Right cardiac atrium (tissue), 5 donors: Measurements from ENCODE around the gene PLCH2. TPM values are rescaled to one million over a fixed set of nuclear protein-coding genes. Genes with fewer than 3 reads are reported as not detected.
A peak's percentile ranks its signal among the peaks of the same experiment; 100 is the strongest.

Experiments used
- ATAC-seq, 2 donors: fragments of 200-7000 bp; cut with Tn5 transposase; one replicate each; pipeline versions ENCODE4 v1.8.0 to v1.9.1; 2020; ENCODE audit warnings: moderate library complexity in 2 of 2, mild to moderate bottlenecking in 1 of 2
- DNase-seq, 3 donors: peaks; one replicate each; pipeline ENCODE4 v3.0.0-alpha.2; 2020
- H3K27ac ChIP-seq: one replicate; pipeline ENCODE4 v1.5.1; 2013; ENCODE audit warnings: mild to moderate bottlenecking, low read length, control low read depth, moderate library complexity
- H3K27me3 ChIP-seq: one replicate; pipeline ENCODE4 v1.6.1; 2013; ENCODE audit not compliant: control insufficient read depth, insufficient read depth
- H3K4me1 ChIP-seq: one replicate; pipeline ENCODE4 v1.6.1; 2013; ENCODE audit warnings: low read length; ENCODE audit not compliant: control insufficient read depth, insufficient read depth
- H3K4me3 ChIP-seq: one replicate; pipeline ENCODE4 v1.5.1; 2013; ENCODE audit warnings: low read length, control low read depth
- H3K9me3 ChIP-seq: one replicate; pipeline ENCODE4 v1.6.1; 2013; ENCODE audit warnings: low read length; ENCODE audit not compliant: control insufficient read depth
- WGBS: extraction: QIAGEN DNeasy Blood & Tissue Kit; methylation state at CpG from one replicate; pipeline ENCODE4 v1.1.7; 2013; 5-methylcytosine and 5-hydroxymethylcytosine counted together
- intact Hi-C, 4 donors: fragments of 100-400 bp; cut with DNase I; formaldehyde crosslinking; loops; one replicate each; pipeline versions ENCODE4 v1.11.0 to v1.14.0; 2022 to 2023
- polyA plus RNA-seq: library from polyadenylated mRNA; stranded (reverse); fragments of 200-250 nt; gene quantifications from one replicate; pipeline ENCODE4 v1.2.3, GENCODE V29; 2013
- total RNA-seq, 4 donors: library from RNA; stranded (reverse); fragmentation: NEBNext Ultra II Directional; extraction: Animal tissue kit (Norgen Biotek cat#: 25700); gene quantifications; one replicate each; pipeline ENCODE4 v1.2.1, GENCODE V29; 2021
- donor health status: healthy with polysubstance abuse.
- donor health status: DM: no; HTN: yes; CAD: no.
- donor health status: DM: no; HTN: no; CAD: no.
- donor health status: DM: no; HTN: yes; CAD: no; lungs with severe emphysema.
- donor health status: DM: yes; HTN: yes; CAD: no.

Gene PLCH2
- total and polyA plus RNA-seq, 5 donors, result 0.08 to 0.64 (median 0.12) TPM; not detected in 1

- ATAC-seq (no peak), DNase-seq (no peak)
- 75% methylated on average over 7 of the region's 7 CpGs for WGBS
- Histone ChIP-seq H3K27ac (no peak overlapping the region), H3K27me3 (no peaks in the 10 kb centered on the region), H3K4me1 (no peaks in the 10 kb centered on the region), H3K4me3 (no peak overlapping the region), H3K9me3 (no peaks in the 10 kb centered on the region)
- intact Hi-C loops, result no loop called here
Measured at GRCh38 chr1:2471159-2471471, 5.0 kb upstream of the PLCH2 start.

DNA sequence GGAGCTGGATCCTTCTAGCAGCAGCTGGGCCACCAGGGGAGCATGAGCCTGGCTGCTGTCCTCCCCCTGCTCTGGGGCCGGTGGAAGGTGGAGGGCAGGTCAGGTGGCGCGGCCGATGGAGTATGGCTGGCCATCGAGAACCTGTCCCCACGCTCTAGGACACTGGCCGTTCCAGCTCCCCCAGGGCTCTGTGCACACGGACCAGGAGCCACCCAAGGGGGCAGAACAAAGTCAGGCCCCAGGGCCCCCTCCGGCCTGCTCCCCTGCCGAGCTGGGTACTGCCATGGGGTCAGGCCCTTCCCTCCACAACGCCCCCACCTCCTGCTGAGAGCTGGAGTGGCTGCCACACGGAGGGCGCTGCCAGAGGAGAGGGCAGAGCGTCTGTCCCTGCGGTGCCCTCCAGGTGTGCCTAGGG is 4.5 kb upstream of the PLCH2 start:
- no peaks in the 10 kb centered on the region for H3K27me3 ChIP-seq
- no peak overlapping the region for H3K4me3 ChIP-seq

GRCh38 chr1:2472109-2472508 is 4.0 kb upstream of the PLCH2 start:
- Histone ChIP-seq H3K4me1 (no peaks in the 10 kb centered on the region), H3K9me3 (no peaks in the 10 kb centered on the region), H3K27me3 (no peaks in the 10 kb centered on the region), H3K4me3 (no peak overlapping the region), H3K27ac (no peak overlapping the region)
- 45% methylated on average over 17 of the region's 17 CpGs for WGBS
- ATAC-seq, result no peak
- DNase-seq, result no peak
- intact Hi-C loops, result no loop called here

More for the DNA sequence above, 4.5 kb upstream of the PLCH2 start:
- ATAC-seq (no peak), DNase-seq (no peak)
- intact Hi-C loops, result no loop called here
- no peaks in the 10 kb centered on the region for H3K9me3 ChIP-seq
- no peaks in the 10 kb centered on the region for H3K4me1 ChIP-seq
- WGBS, result 80% methylated on average over 15 of the region's 15 CpGs
- no peak overlapping the region for H3K27ac ChIP-seq

DNA sequence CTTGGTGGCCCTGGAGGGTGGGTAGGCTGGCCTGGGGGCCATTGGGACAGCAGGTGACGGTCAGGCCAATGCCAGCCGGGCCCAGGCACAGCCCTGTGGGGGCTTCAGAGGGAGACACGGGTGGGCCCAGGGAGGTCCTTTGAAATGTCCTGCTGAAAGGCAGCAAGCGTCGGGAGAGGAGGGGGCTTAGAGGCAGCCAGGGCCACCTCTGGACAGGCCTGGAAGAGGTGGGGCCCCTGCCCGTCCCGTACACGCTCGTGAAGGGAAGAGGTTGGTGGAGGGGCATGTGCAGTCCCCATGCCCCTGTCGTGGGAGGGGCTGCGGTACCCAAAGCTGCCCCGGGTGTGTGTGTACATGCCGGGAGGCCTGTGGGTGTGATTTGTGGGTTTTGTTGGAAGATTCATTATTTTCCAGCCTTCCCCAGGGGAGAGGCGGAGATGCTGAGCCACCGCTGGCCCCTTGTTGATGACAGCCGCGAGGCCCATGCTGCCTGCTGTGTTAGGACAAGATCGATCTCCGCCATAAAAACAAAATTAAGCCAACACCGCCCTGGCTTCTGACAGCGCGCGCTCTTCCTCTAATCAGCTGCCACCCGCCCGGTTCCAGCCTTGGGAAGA is 3.4 kb upstream of the PLCH2 start:
- ATAC-seq, result no peak
- H3K4me1 ChIP-seq, result no peaks in the 10 kb centered on the region
- no peaks in the 10 kb centered on the region for H3K9me3 ChIP-seq
- H3K27ac ChIP-seq, result no peak overlapping the region
- H3K4me3 ChIP-seq, result no peak overlapping the region
- WGBS, result 68% methylated on average over 25 of the region's 25 CpGs
- DNase-seq, result no peak
- intact Hi-C loops, result no loop called here
- H3K27me3 ChIP-seq, result no peaks in the 10 kb centered on the region

GRCh38 chr1:2473198-2473597 is 2.9 kb upstream of the PLCH2 start:
- no peaks in the 10 kb centered on the region for H3K4me1 ChIP-seq
- 83% methylated on average over 13 of the region's 13 CpGs for WGBS
- no peaks in the 10 kb centered on the region for H3K9me3 ChIP-seq
- DNase-seq (no peak), ATAC-seq (no peak)
- H3K27ac ChIP-seq, result no peak overlapping the region
- no peaks in the 10 kb centered on the region for H3K27me3 ChIP-seq
- intact Hi-C loops, result no loop called here
- no peak overlapping the region for H3K4me3 ChIP-seq

GRCh38 chr1:2474104-2474844 is 1.8 kb upstream of the PLCH2 start:
- H3K9me3 ChIP-seq, result no peaks in the 10 kb centered on the region
- intact Hi-C loops, result no loop called here
- 48% methylated on average over 17 of the region's 17 CpGs for WGBS

GRCh38 chr1:2474933-2475371 is 1.1 kb upstream of the PLCH2 start:
- H3K27ac ChIP-seq, result no peak overlapping the region
- 42% methylated on average over 13 of the region's 13 CpGs for WGBS
- intact Hi-C loops, result no loop called here
- no peaks in the 10 kb centered on the region for H3K27me3 ChIP-seq
- H3K9me3 ChIP-seq, result no peaks in the 10 kb centered on the region
- no peaks in the 10 kb centered on the region for H3K4me1 ChIP-seq
- DNase-seq (peak in 1 of 3 donors; percentile 61), ATAC-seq (peak; percentile 36 to 45)
- no peak overlapping the region for H3K4me3 ChIP-seq

More at GRCh38 chr1:2474104-2474844, 1.8 kb upstream of the PLCH2 start:
- Histone ChIP-seq H3K27ac (no peak overlapping the region), H3K27me3 (no peaks in the 10 kb centered on the region), H3K4me3 (no peak overlapping the region), H3K4me1 (no peaks in the 10 kb centered on the region)
- peak in 1 of 2 donors; percentile 3 for ATAC-seq
- no peak for DNase-seq

GRCh38 chr1:2475571-2475970 is 518 bp upstream of the PLCH2 start:
- no peaks in the 10 kb centered on the region for H3K4me1 ChIP-seq

GRCh38 chr1:2477309-2477708 is 1.2 kb downstream of the PLCH2 start:
- Histone ChIP-seq H3K27ac (no peak overlapping the region), H3K4me3 (no peak overlapping the region), H3K9me3 (no peaks in the 10 kb centered on the region), H3K27me3 (no peaks in the 10 kb centered on the region), H3K4me1 (no peaks in the 10 kb centered on the region)
- intact Hi-C loops, result no loop called here
- DNase-seq, result no peak
- no peak for ATAC-seq
- 70% methylated on average over 12 of the region's 12 CpGs for WGBS

More at GRCh38 chr1:2475571-2475970, 518 bp upstream of the PLCH2 start:
- intact Hi-C loops, result no loop called here
- ATAC-seq (no peak), DNase-seq (no peak)
- 82% methylated on average over 12 of the region's 12 CpGs for WGBS
- Histone ChIP-seq H3K27me3 (no peaks in the 10 kb centered on the region), H3K4me3 (no peak overlapping the region), H3K9me3 (no peaks in the 10 kb centered on the region), H3K27ac (no peak overlapping the region)

- WGBS, result 63% methylated on average over 35 of the region's 35 CpGs
- intact Hi-C loops, result no loop called here
Measured at GRCh38 chr1:2477791-2478499, 1.9 kb downstream of the PLCH2 start.

DNA sequence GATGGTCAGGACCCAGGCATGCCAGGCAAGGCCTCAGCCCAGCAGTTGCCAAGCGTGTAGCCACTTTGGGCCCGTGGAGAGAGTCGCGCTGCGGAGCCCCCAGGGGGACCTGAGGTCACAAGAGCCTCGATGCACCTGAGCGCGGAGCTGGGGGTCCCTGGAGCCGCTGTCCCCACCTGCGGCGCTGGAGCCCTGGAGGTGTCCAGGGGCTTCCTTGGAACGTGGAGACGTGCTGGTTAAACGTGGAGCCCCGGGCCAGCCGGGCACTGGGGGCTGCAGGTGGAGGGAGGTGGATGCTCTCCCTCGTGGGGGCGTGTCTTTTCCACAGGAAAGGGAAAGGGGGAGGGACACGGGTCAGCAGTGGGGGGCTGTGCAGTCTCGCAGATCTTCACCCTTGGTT is 3.1 kb downstream of the PLCH2 start:
- Histone ChIP-seq H3K27me3 (no peaks in the 10 kb centered on the region), H3K4me1 (no peaks in the 10 kb centered on the region), H3K9me3 (no peaks in the 10 kb centered on the region), H3K27ac (no peak overlapping the region), H3K4me3 (no peak overlapping the region)
- intact Hi-C loops, result no loop called here
- DNase-seq, result no peak
- WGBS, result 72% methylated on average over 20 of the region's 20 CpGs
- no peak for ATAC-seq

More at GRCh38 chr1:2477791-2478499, 1.9 kb downstream of the PLCH2 start:
- ATAC-seq (no peak), DNase-seq (no peak)
- Histone ChIP-seq H3K27me3 (no peaks in the 10 kb centered on the region), H3K27ac (no peak overlapping the region), H3K4me3 (no peak overlapping the region), H3K9me3 (no peaks in the 10 kb centered on the region), H3K4me1 (no peaks in the 10 kb centered on the region)
